ENCODE results near the gene RAF1.
A peak's percentile ranks its signal among the peaks of the same experiment; 100 is the strongest.

Gene RAF1

DNA sequence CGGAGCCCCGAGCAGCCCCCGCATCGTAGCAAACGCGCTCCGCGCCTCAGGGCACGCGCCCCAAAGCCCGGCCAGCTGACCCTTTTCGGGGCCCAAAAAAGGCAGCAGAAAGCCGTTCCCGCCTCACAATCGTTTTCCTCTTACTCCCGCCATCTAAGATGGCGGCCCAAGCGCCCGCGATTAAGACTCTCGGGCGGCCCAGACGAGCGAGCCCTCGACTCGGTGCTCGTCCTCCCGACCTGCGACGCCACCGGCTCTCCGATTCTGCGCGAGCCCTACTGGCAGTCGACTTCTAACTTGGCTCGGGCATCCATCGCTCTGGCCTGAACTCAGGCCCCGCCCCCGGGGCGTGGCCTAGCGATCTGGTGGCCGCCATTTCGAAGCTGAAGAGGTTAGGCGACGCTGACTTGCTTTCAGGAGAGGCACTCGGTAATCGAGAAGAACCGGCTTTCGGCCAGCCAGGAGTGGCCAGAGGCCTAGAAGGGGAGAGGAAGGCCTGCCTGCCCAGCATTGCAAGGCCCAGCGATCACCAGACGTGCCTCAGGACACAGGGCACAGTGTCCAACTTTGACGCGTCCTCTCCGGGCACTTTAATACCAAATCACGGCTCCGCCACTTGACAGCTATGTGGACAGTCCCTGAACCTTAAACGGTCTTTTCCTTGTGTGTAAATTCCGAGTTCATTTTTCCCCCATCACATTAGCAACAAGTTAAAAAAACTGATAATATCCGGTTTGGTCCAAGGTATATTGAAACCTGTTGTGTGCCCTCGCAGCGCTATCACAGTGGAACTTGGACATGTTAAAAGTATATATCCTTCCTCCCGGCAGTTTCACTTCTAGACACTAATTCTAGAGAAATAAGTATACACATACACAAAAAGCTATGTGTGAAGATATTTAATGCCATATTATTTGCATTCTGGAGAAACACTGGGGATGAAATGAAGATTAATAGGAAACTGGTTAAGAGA is at the start of gene RAF1:
Gene RAF1 (minus strand): TSS at position 182 of the 973 bp plus-strand sequence. CDS start 45,396 bp downstream, outside the sequence.
- H3K4me3 ChIP-seq (ENCODE audit: low read depth, low read length), result peak within 1 kb of the TSS; percentile 67
- peak; percentile 98 for DNase-seq (ENCODE audit: low read depth)
- TF ChIP-seq, protein P1, sequence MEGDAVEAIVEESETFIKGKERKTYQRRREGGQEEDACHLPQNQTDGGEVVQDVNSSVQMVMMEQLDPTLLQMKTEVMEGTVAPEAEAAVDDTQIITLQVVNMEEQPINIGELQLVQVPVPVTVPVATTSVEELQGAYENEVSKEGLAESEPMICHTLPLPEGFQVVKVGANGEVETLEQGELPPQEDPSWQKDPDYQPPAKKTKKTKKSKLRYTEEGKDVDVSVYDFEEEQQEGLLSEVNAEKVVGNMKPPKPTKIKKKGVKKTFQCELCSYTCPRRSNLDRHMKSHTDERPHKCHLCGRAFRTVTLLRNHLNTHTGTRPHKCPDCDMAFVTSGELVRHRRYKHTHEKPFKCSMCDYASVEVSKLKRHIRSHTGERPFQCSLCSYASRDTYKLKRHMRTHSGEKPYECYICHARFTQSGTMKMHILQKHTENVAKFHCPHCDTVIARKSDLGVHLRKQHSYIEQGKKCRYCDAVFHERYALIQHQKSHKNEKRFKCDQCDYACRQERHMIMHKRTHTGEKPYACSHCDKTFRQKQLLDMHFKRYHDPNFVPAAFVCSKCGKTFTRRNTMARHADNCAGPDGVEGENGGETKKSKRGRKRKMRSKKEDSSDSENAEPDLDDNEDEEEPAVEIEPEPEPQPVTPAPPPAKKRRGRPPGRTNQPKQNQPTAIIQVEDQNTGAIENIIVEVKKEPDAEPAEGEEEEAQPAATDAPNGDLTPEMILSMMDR (IDR thresholded peaks at IDR 0.05; ENCODE audit: control insufficient read depth, extremely low read depth, insufficient read depth), result no peak

DNA sequence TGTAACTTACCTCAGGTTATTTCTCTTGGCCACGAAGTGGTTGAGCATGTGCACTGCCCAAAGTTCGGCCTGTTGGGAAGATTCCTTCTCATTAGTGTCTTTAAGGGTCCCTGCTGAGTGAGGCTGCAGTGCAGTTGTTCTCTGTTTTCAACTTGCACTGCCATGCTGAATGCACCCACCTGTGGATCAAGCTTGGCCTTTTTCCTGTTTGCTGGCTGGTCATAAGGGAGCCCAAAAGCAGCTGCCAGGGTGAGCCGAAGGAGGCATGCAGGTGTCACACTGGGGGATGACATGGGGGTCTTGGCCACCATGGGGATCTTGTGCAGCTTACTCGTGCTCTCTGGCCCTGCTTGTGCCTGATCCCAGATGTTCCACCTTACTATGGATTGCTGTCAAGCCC is 46.1 kb upstream of the RAF1 start:
- no peak for DNase-seq (ENCODE audit: low read depth)
- TF ChIP-seq, protein P1 (IDR thresholded peaks at IDR 0.05; ENCODE audit: control insufficient read depth, extremely low read depth, insufficient read depth), result no peak
- no peak overlapping the region for H3K4me3 ChIP-seq (ENCODE audit: low read depth, low read length)

- TF ChIP-seq, protein P1 (IDR thresholded peaks at IDR 0.05; ENCODE audit: control insufficient read depth, extremely low read depth, insufficient read depth), result no peak
- DNase-seq (ENCODE audit: low read depth), result no peak
- no peak overlapping the region for H3K4me3 ChIP-seq (ENCODE audit: low read depth, low read length)
Measured at GRCh38 chr3:12709334-12709733, 45.4 kb upstream of the RAF1 start.

- H3K4me3 ChIP-seq (ENCODE audit: low read depth, low read length), result no peak overlapping the region
- TF ChIP-seq, protein P1 (IDR thresholded peaks at IDR 0.05; ENCODE audit: control insufficient read depth, extremely low read depth, insufficient read depth), result no peak
- DNase-seq (ENCODE audit: low read depth), result no peak
Measured at GRCh38 chr3:12708584-12709192, 44.8 kb upstream of the RAF1 start.

DNA sequence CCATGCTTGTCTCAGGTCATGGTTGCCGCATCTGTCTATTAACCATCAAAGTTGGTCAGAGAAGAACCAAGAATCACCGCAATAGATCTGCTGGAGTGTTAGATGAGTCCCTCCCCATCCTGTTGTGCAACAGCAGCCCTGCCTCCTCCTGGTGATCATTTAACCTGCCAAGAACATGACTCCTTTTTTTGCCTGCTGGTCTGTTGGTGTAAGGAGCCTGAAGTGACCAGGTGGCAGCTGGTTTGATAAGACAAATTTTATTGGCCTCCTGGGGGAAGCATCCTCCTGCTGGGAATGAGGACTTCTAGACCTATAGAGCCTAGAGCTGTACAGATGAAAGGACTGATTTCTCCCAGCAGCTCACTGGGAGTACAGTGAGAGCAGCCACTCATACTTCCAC is 43.5 kb upstream of the RAF1 start:
- TF ChIP-seq, protein P1 (IDR thresholded peaks at IDR 0.05; ENCODE audit: control insufficient read depth, extremely low read depth, insufficient read depth), result no peak
- peak; percentile 52 for DNase-seq (ENCODE audit: low read depth)
- no peak overlapping the region for H3K4me3 ChIP-seq (ENCODE audit: low read depth, low read length)

GRCh38 chr3:12706504-12707253 is 42.8 kb upstream of the RAF1 start:
- DNase-seq (ENCODE audit: low read depth), result peak; percentile 44
- TF ChIP-seq, protein P1 (IDR thresholded peaks at IDR 0.05; ENCODE audit: control insufficient read depth, extremely low read depth, insufficient read depth), result peak; percentile 77
- no peak overlapping the region for H3K4me3 ChIP-seq (ENCODE audit: low read depth, low read length)
